CD4-positive, alpha-beta T cell (primary cell): ENCODE measurements around the gene OR52M1. TPM values are rescaled to one million over a fixed set of nuclear protein-coding genes. Genes with fewer than 3 reads are reported as not detected.

ENCODE experiments used
- ATAC-seq: fragments of 200-7000 bp; cut with Tn5 transposase; one replicate; pipeline ENCODE4 v1.10.0; 2022; ENCODE audit warnings: mild to moderate bottlenecking; ENCODE audit not compliant: poor library complexity
- CTCF ChIA-PET: fragments of 350-600 bp; sonication (Branson Sonifier 250); formaldehyde crosslinking; loops from one replicate; lab custom pipeline; 2021; ENCODE audit warnings: antibody characterized with exemption, inconsistent platforms; lab: Charles Lee
- POLR2A ChIA-PET: fragments of 350-600 bp; sonication (Branson Sonifier 250); formaldehyde crosslinking; loops from one replicate; lab custom pipeline; 2021; ENCODE audit warnings: antibody characterized with exemption, inconsistent platforms; lab: Charles Lee
- DNase-seq, 14 experiments: peaks; one replicate each; pipeline ENCODE4 v3.0.0-alpha.2; 2013 to 2020; ENCODE audit warnings: mixed read lengths in 2 of 14
- H3K27ac ChIP-seq, 2 donors: one replicate each; pipeline versions ENCODE4 v1.5.1 to v1.7.0; 2013; ENCODE audit warnings: low read length in 2 of 2, low read depth in 1 of 2, mild to moderate bottlenecking in 1 of 2
- H3K27me3 ChIP-seq, 2 experiments: 1 replicate in 1 of 2; 2 replicates in 1 of 2; pipeline versions ENCODE4 v1.6.1 to v1.7.0; 2013; ENCODE audit warnings: low read length in 2 of 2, control low read depth in 1 of 2, mild to moderate bottlenecking in 1 of 2, moderate library complexity in 1 of 2; ENCODE audit not compliant: insufficient read depth in 2 of 2, control insufficient read depth in 1 of 2
- H3K36me3 ChIP-seq: one replicate; pipeline ENCODE4 v1.6.1; 2013; ENCODE audit warnings: low read length, control low read depth; ENCODE audit not compliant: insufficient read depth
- H3K4me1 ChIP-seq: one replicate; pipeline ENCODE4 v1.6.1; 2013; ENCODE audit warnings: low read length, control low read depth; ENCODE audit not compliant: insufficient read depth
- H3K4me3 ChIP-seq: one replicate; pipeline ENCODE4 v1.5.1; 2013; ENCODE audit warnings: mild to moderate bottlenecking, low read length, moderate library complexity
- H3K9me3 ChIP-seq, 2 experiments: 1 replicate in 1 of 2; 2 replicates in 1 of 2; pipeline versions ENCODE4 v1.6.1 to v1.7.0; 2013; ENCODE audit warnings: low read length in 2 of 2, mild to moderate bottlenecking in 2 of 2, control low read depth in 1 of 2, moderate library complexity in 1 of 2; ENCODE audit not compliant: control insufficient read depth in 1 of 2, insufficient read depth in 1 of 2
- H3K27ac Mint-ChIP-seq: one replicate; pipeline ENCODE4 v1.8.0; 2020; ENCODE audit warnings: mixed read lengths
- H3K27me3 Mint-ChIP-seq: one replicate; pipeline ENCODE4 v1.8.0; 2021; ENCODE audit warnings: mixed read lengths
- H3K36me3 Mint-ChIP-seq: one replicate; pipeline ENCODE4 v1.8.0; 2021; ENCODE audit warnings: low read depth, mixed read lengths
- H3K4me1 Mint-ChIP-seq: one replicate; pipeline ENCODE4 v1.8.0; 2021; ENCODE audit warnings: low read depth, mixed read lengths
- H3K4me3 Mint-ChIP-seq: one replicate; pipeline ENCODE4 v1.8.0; 2020; ENCODE audit warnings: mild to moderate bottlenecking, mixed read lengths
- H3K9me3 Mint-ChIP-seq: one replicate; pipeline ENCODE4 v1.8.0; 2020; ENCODE audit warnings: mixed read lengths
- CTCF ChIP-seq: fragments of 200-600 bp; IDR thresholded peaks from one replicate; pipeline ENCODE4 v1.8.0; 2022; ENCODE audit warnings: antibody characterized with exemption, mild to moderate bottlenecking
- intact Hi-C, 2 experiments: fragments of 100-400 bp; cut with DNase I in 1 of 2; cut with micrococcal nuclease in 1 of 2; formaldehyde crosslinking; loops; one replicate each; pipeline versions ENCODE4 v1.15.1 to v1.9.0; 2023 to 2025; cut with DNase I, micrococcal nuclease
- total RNA-seq, 174 experiments: library from RNA in 2 of 174; stranded (reverse) in 2 of 174; gene quantifications; one replicate each; pipeline ENCODE4 v1.2.3 and lab custom pipeline; 2021 to 2026

The OR52M1 gene
- total RNA-seq, 2 experiments from 2014 or later: not detected

- no peaks in the 10 kb centered on the region for H3K36me3 Mint-ChIP-seq
- H3K4me1 Mint-ChIP-seq: no peaks in the 10 kb centered on the region
- H3K4me3 Mint-ChIP-seq: no peak overlapping the region
- ChIA-PET CTCF (no interaction called here), POLR2A (no interaction called here)
- peaks cover 58% of the 10 kb centered on the region for H3K27me3 Mint-ChIP-seq
- Histone ChIP-seq H3K4me1 (no peaks in the 10 kb centered on the region), H3K27me3 (peaks cover 0 to 5% of the 10 kb centered on the region in 2 experiments), H3K27ac (no peak overlapping the region), H3K4me3 (no peak overlapping the region), H3K9me3 (no peaks in the 10 kb centered on the region), H3K36me3 (no peaks in the 10 kb centered on the region)
- TF ChIP-seq CTCF: no peak
- DNase-seq (no peak), ATAC-seq (no peak)
- no peak overlapping the region for H3K27ac Mint-ChIP-seq
- H3K9me3 Mint-ChIP-seq: peaks cover 10% of the 10 kb centered on the region
- intact Hi-C loops: no loop called here
Measured at GRCh38 chr11:4560467-4560866, 15.5 kb downstream of the OR52M1 start.

DNA sequence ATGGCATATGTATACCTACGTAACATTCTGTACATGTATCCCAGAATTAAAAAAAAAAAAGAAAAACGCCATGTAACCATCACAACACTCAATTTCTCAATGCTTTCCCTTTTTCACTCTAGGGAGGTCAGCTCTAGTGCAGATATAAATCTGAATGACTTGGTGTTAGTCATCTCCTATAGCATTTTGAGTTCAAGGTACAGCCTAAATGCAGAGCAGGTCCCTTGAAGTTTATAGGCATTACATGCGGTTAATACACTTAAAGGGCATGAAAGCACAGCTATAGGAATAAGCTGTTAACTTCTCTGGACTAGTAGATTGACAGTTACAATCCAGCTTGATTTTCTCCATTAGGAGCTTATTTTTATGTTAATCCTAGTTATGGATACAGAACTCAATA, 20.4 kb downstream of the OR52M1 start:
- Histone ChIP-seq H3K36me3 (no peaks in the 10 kb centered on the region), H3K9me3 (peaks cover 0 to 5% of the 10 kb centered on the region in 2 experiments), H3K27me3 (peaks cover 0 to 3% of the 10 kb centered on the region in 2 experiments), H3K27ac (no peak overlapping the region), H3K4me3 (no peak overlapping the region), H3K4me1 (no peaks in the 10 kb centered on the region)
- CTCF ChIA-PET: no interaction called here
- ATAC-seq: no peak
- Mint-ChIP-seq H3K27me3 (peaks cover 24% of the 10 kb centered on the region), H3K27ac (no peak overlapping the region), H3K36me3 (no peaks in the 10 kb centered on the region), H3K4me3 (no peak overlapping the region), H3K9me3 (peaks cover 10% of the 10 kb centered on the region), H3K4me1 (no peaks in the 10 kb centered on the region)
- intact Hi-C loops: no loop called here
- TF ChIP-seq CTCF: no peak
- POLR2A ChIA-PET: no interaction called here
- DNase-seq: no peak

GRCh38 chr11:4569075-4569474, 24.1 kb downstream of the OR52M1 start:
- H3K9me3 Mint-ChIP-seq: peaks cover 4% of the 10 kb centered on the region
- intact Hi-C loops: no loop called here
- Histone ChIP-seq H3K27me3 (peaks cover 0 to 3% of the 10 kb centered on the region in 2 experiments), H3K4me1 (no peaks in the 10 kb centered on the region), H3K36me3 (no peaks in the 10 kb centered on the region), H3K4me3 (no peak overlapping the region), H3K9me3 (peaks cover 0 to 5% of the 10 kb centered on the region in 2 experiments), H3K27ac (no peak overlapping the region)
- DNase-seq (no peak), ATAC-seq (no peak)
- peaks cover 4% of the 10 kb centered on the region for H3K27me3 Mint-ChIP-seq
- no peaks in the 10 kb centered on the region for H3K36me3 Mint-ChIP-seq
- TF ChIP-seq CTCF: no peak
- ChIA-PET CTCF (no interaction called here), POLR2A (no interaction called here)
- no peak overlapping the region for H3K27ac Mint-ChIP-seq
- no peak overlapping the region for H3K4me3 Mint-ChIP-seq
- H3K4me1 Mint-ChIP-seq: no peaks in the 10 kb centered on the region
